GM12878 (cell line): ENCODE measurements around the gene NRG2. TPM values are rescaled to one million over a fixed set of nuclear protein-coding genes. Genes with fewer than 3 reads are reported as not detected.

Experiments
- ATAC-seq: fragments of 200-7000 bp; cut with Tn5 transposase; 3 replicates; pipeline ENCODE4 v1.9.1; 2020; ENCODE audit warnings: mild to moderate bottlenecking, moderate library complexity
- BruUV-seq: library from RNA; stranded (reverse); fragments of 400-500 nt; replicated peaks from 2 replicates; lab custom pipeline; 2021; lab: Mats Ljungman, UMichigan
- CTCF ChIA-PET: fragments of 300-600 bp; sonication (Branson Sonifier 250); formaldehyde crosslinking; extraction: SDS; loops from one replicate; lab custom pipeline; 2021; ENCODE audit warnings: inconsistent platforms; lab: Yijun Ruan, JAX
- POLR2A ChIA-PET: fragments of 350-600 bp; formaldehyde crosslinking; extraction: SDS; loops from one replicate; lab custom pipeline; 2021; ENCODE audit warnings: inconsistent platforms; lab: Charles Lee
- RAD21 ChIA-PET: fragments of 300-600 bp; sonication (Branson Sonifier 250); formaldehyde crosslinking; loops from one replicate; lab custom pipeline; 2023; ENCODE audit warnings: antibody characterized with exemption; ENCODE audit not compliant: unreplicated experiment; lab: Charles Lee
- SMC1A ChIA-PET: fragments of 300-600 bp; sonication (Branson Sonifier 250); formaldehyde crosslinking; loops from one replicate; lab custom pipeline; 2023; ENCODE audit not compliant: unreplicated experiment, uncharacterized antibody; lab: Charles Lee
- DNase-seq: peaks from one replicate; pipeline ENCODE4 v3.0.0-alpha.2; 2011; ENCODE audit warnings: low read depth, low spot score
- FAIRE-seq: peaks from 3 replicates; lab custom pipeline; 2011; peaks lifted over from hg19 to GRCh38; lab: Jason Lieb, UNC
- H2AFZ ChIP-seq: 2 replicates; pipeline ENCODE4 v1.6.0; 2011; ENCODE audit warnings: low read depth, low read length, control low read depth; ENCODE audit not compliant: control insufficient read depth
- H3K27ac ChIP-seq: 2 replicates; pipeline ENCODE4 v1.5.1; 2011; ENCODE audit warnings: control low read depth; ENCODE audit not compliant: control insufficient read depth, insufficient read depth
- H3K27me3 ChIP-seq, 2 experiments: replicated peaks in 1 of 2; 2 replicates each; pipeline versions ENCODE4 v1.6.0 to v1.6.1; 2011; ENCODE audit warnings: low read length in 1 of 2; ENCODE audit not compliant: control insufficient read depth in 2 of 2, insufficient read depth in 2 of 2
- H3K36me3 ChIP-seq, 2 experiments: 2 replicates each; pipeline ENCODE4 v1.5.1; 2011; ENCODE audit warnings: low read length in 1 of 2; ENCODE audit not compliant: control insufficient read depth in 2 of 2, insufficient read depth in 2 of 2
- H3K4me1 ChIP-seq: 2 replicates; pipeline ENCODE4 v1.6.1; 2011; ENCODE audit warnings: mild to moderate bottlenecking, low read length, moderate library complexity, mixed read lengths; ENCODE audit not compliant: control insufficient read depth, insufficient read depth
- H3K4me2 ChIP-seq: 2 replicates; pipeline ENCODE4 v1.6.0; 2011; ENCODE audit warnings: control low read depth; ENCODE audit not compliant: control insufficient read depth, insufficient read depth
- H3K4me3 ChIP-seq: fragments of 200-600 bp; sonication (generic); 2 replicates; pipeline ENCODE4 v1.5.1; 2016
- H3K79me2 ChIP-seq: 2 replicates; pipeline ENCODE4 v1.6.0; 2011; ENCODE audit warnings: low read length; ENCODE audit not compliant: control insufficient read depth, insufficient read depth
- H3K9ac ChIP-seq: 2 replicates; pipeline ENCODE4 v1.8.0; 2011; ENCODE audit warnings: low read length, control low read depth, mixed read lengths; ENCODE audit not compliant: control insufficient read depth, insufficient read depth
- H3K9me3 ChIP-seq: replicated peaks from 3 replicates; pipeline ENCODE4 v1.5.1; 2011; ENCODE audit warnings: mild to moderate bottlenecking, low read length; ENCODE audit not compliant: control insufficient read depth, insufficient read depth
- H4K20me1 ChIP-seq: 2 replicates; pipeline ENCODE4 v1.6.0; 2011; ENCODE audit not compliant: control insufficient read depth, insufficient read depth
- CHD1 ChIP-seq: IDR thresholded peaks from 2 replicates; pipeline ENCODE4 v1.6.1; 2012; ENCODE audit warnings: low read depth, low read length, improper control_type of control experiment
- HDAC6 ChIP-seq: fragments of 200-600 bp; sonication (generic); IDR thresholded peaks from one replicate; pipeline ENCODE4 v1.8.0; 2017; ENCODE audit warnings: antibody characterized with exemption; ENCODE audit not compliant: unreplicated experiment
- HDGF ChIP-seq: fragments of 450-650 bp; IDR thresholded peaks from 2 replicates; pipeline ENCODE4 v1.6.1; 2016; ENCODE audit warnings: antibody characterized with exemption
- IKZF2 ChIP-seq, 2 experiments: fragments of 450-650 bp; IDR thresholded peaks; 2 replicates each; pipeline ENCODE4 v1.6.1; 2017; ENCODE audit warnings: mild to moderate bottlenecking in 2 of 2, moderate library complexity in 2 of 2
- KAT2A ChIP-seq: conservative IDR thresholded peaks from 2 replicates; pipeline ENCODE4 v1.6.1; 2011; ENCODE audit warnings: low read depth, low read length; ENCODE audit not compliant: control insufficient read depth
- MTA3 ChIP-seq: IDR thresholded peaks from 2 replicates; pipeline ENCODE4 v1.6.1; 2012; ENCODE audit warnings: low read length, inconsistent platforms, borderline replicate concordance
- NRF1 ChIP-seq: conservative IDR thresholded peaks from 2 replicates; pipeline ENCODE4 v1.6.1; 2011; ENCODE audit warnings: mild to moderate bottlenecking, low read depth, low read length, improper control_type of control experiment
- POLR2AphosphoS2 ChIP-seq: IDR thresholded peaks from 2 replicates; pipeline ENCODE4 v1.6.1; 2011; ENCODE audit warnings: low read depth, mild to moderate bottlenecking, low read length, improper control_type of control experiment, moderate library complexity
- RAD51 ChIP-seq: fragments of 450-650 bp; IDR thresholded peaks from 2 replicates; pipeline ENCODE4 v1.6.1; 2016; ENCODE audit warnings: moderate library complexity, mild to moderate bottlenecking, inconsistent platforms
- RCOR1 ChIP-seq: conservative IDR thresholded peaks from 2 replicates; pipeline ENCODE4 v1.6.1; 2012; ENCODE audit warnings: low read depth, low read length, improper control_type of control experiment
- YBX1 ChIP-seq: fragments of 450-650 bp; IDR thresholded peaks from 2 replicates; pipeline ENCODE4 v1.6.1; 2016; ENCODE audit warnings: antibody characterized with exemption
- YY1 ChIP-seq: IDR thresholded peaks from 2 replicates; pipeline ENCODE4 v1.6.1; 2011; ENCODE audit warnings: low read depth, mild to moderate bottlenecking, low read length
- WGBS: methylation state at CpG from one replicate; pipeline ENCODE4 v1.1.6; 2016; ENCODE audit warnings: low lambda C conversion rate; ENCODE audit not compliant: insufficient replicate concordance, insufficient coverage; ENCODE audit errors: missing lambda C conversion rate; 5-methylcytosine and 5-hydroxymethylcytosine counted together
- in situ Hi-C: fragments of 300-500 bp; cut with MboI; formaldehyde crosslinking; loops from 9 replicates; pipeline ENCODE4 v1.14.3; 2018; ENCODE audit warnings: mixed read lengths
- intact Hi-C: fragments of 100-400 bp; cut with micrococcal nuclease; formaldehyde crosslinking; loops from one replicate; pipeline ENCODE4 v1.14.2; 2022; ENCODE audit not compliant: unreplicated experiment
- polyA plus RNA-seq, 11 experiments: library from polyadenylated mRNA; depleted of rRNA in 4 of 11; unstranded in 6 of 11; stranded (reverse) in 5 of 11; fragments of >200 nt; fragmentation: Nextera tagmentation in 4 of 11; fragmentation: Illumina TruSeq in 1 of 11; extraction: Ambion mirVana in 4 of 11; extraction: Trizol in 1 of 11; gene quantifications; 1 replicate in 1 of 11; 2 replicates in 10 of 11; pipeline versions ENCODE4 v1.2.1 to v1.2.3, GENCODE V29; 2011 to 2016; ENCODE audit warnings: inconsistent platforms in 2 of 11, missing spikeins in 2 of 11, low read depth in 1 of 11
- total RNA-seq, 4 experiments: library from RNA; depleted of rRNA in 3 of 4; stranded (reverse); fragments of >200 nt in 3 of 4; fragmentation: Illumina TruSeq in 1 of 4; extraction: Trizol in 1 of 4; gene quantifications; 2 replicates each; pipeline versions ENCODE4 v1.2.1 to v1.2.3, GENCODE V29; 2013 to 2021
- TF ChIP-seq, protein P1 (sequence below): fragments of 450-650 bp; IDR thresholded peaks from 2 replicates; pipeline ENCODE4 v1.6.1; 2018; ENCODE audit warnings: mild to moderate bottlenecking, low read depth, moderate library complexity; ENCODE audit not compliant: partially characterized antibody
- TF ChIP-seq, protein P2 (sequence below): fragments of 450-650 bp; IDR thresholded peaks from 2 replicates; pipeline ENCODE4 v1.6.1; 2017; ENCODE audit warnings: low read depth, mild to moderate bottlenecking, moderate library complexity

Gene NRG2
- total and polyA plus RNA-seq, 10 of the 15 experiments (the other 5 are each of a cell fraction or from before 2014, with no cell fraction given): 0.10 to 21.7 (median 9.6) TPM

DNA sequence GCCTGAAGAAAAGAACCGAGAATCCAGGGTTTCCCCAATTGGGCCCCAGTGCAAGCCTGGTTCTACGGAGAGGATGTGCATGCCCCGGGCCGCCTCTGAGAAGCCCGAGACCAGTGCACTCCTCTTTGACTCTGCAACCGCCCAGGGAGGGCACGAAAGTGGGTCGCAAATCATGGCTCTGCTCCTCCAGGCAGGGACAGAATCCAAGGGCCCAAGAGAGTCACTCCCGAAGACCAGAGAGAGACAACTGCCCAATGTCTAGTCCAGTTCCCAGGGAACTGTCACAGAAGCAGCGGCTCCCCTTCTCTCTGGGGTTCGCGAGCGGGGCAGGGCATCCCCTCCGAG is 139.7 kb downstream of the NRG2 start:
- TF ChIP-seq NRF1 (no peak), HDAC6 (no peak), CHD1 (no peak), YY1 (no peak), MTA3 (no peak), YBX1 (no peak), POLR2AphosphoS2 (no peak)
- POLR2A ChIA-PET: no interaction called here
- Histone ChIP-seq H3K27me3 (peaks cover 0 to 13% of the 10 kb centered on the region in 2 experiments; a peak in 2 of 4 replicates), H3K4me3 (no peak overlapping the region), H3K4me2 (no peak overlapping the region; the same call in 1 of the 2 replicates), H3K27ac (no peak overlapping the region), H3K79me2 (no peaks in the 10 kb centered on the region), H3K36me3 (no peaks in the 10 kb centered on the region; a peak in 2 of 4 replicates), H3K4me1 (no peaks in the 10 kb centered on the region; the same call in 1 of the 2 replicates), H2AFZ (no peak overlapping the region), H4K20me1 (no peaks in the 10 kb centered on the region; the same call in none of the 2 replicates), H3K9ac (no peak overlapping the region), H3K9me3 (no peaks in the 10 kb centered on the region)
- RAD21 ChIA-PET: no interaction called here
- in situ Hi-C loops (no loop called here), intact Hi-C loops (loop anchor here (5.0 kb wide), 1 partner anchor 64 kb away; no protein-coding TSS in a partner anchor)
- CTCF ChIA-PET: interaction anchor here (1.2 kb wide), 1 partner anchor 31 kb away, joined by 3 read pairs; no protein-coding TSS in a partner anchor
- DNase-seq: no peak
- FAIRE-seq: no peak
- ATAC-seq: peak; percentile 5
- no TSS peak for BruUV-seq
- 19% methylated on average over 14 of the region's 14 CpGs for WGBS
- SMC1A ChIA-PET: no interaction called here

DNA sequence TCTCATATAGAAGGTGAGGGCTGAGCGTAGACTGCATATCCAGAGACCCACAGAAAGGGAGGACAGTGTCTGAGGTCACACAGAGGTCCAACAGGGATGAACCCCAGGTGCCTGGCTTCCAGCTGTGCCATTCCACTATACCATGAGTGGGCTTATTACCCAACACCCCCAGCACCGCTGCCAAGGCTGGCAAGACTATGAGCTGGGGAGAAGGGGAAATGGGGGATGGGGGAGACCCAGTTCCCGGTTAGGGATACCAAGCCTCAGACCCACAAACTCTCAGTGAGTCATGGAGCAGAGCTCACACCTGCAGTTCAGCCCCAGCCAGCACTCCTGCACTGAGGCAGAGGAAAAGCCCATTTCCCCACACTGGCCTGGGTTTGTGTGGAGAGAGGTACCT is 141.1 kb downstream of the NRG2 start:
- Histone ChIP-seq H3K36me3 (no peaks in the 10 kb centered on the region; a peak in 2 of 4 replicates), H3K27me3 (peaks cover 0 to 13% of the 10 kb centered on the region in 2 experiments; a peak in 2 of 4 replicates), H3K4me2 (no peak overlapping the region), H3K27ac (no peak overlapping the region)
- POLR2A ChIA-PET: no interaction called here
- in situ Hi-C loops (no loop called here), intact Hi-C loops (loop anchor here (5.0 kb wide), 1 partner anchor 65 kb away; no protein-coding TSS in a partner anchor)
- CTCF ChIA-PET: interaction anchor here (1.1 to 2.6 kb wide), 3 partner anchors 53 to 67 kb away, joined by 3 to 17 read pairs (median 3); no protein-coding TSS in a partner anchor
- no TSS peak for BruUV-seq
- DNase-seq: no peak
- TF ChIP-seq RCOR1 (no peak), RAD51 (no peak), IKZF2 (IDR thresholded peaks at IDR 0.05) (no peak), KAT2A (no peak), HDGF (no peak)
- TF ChIP-seq, protein P1, sequence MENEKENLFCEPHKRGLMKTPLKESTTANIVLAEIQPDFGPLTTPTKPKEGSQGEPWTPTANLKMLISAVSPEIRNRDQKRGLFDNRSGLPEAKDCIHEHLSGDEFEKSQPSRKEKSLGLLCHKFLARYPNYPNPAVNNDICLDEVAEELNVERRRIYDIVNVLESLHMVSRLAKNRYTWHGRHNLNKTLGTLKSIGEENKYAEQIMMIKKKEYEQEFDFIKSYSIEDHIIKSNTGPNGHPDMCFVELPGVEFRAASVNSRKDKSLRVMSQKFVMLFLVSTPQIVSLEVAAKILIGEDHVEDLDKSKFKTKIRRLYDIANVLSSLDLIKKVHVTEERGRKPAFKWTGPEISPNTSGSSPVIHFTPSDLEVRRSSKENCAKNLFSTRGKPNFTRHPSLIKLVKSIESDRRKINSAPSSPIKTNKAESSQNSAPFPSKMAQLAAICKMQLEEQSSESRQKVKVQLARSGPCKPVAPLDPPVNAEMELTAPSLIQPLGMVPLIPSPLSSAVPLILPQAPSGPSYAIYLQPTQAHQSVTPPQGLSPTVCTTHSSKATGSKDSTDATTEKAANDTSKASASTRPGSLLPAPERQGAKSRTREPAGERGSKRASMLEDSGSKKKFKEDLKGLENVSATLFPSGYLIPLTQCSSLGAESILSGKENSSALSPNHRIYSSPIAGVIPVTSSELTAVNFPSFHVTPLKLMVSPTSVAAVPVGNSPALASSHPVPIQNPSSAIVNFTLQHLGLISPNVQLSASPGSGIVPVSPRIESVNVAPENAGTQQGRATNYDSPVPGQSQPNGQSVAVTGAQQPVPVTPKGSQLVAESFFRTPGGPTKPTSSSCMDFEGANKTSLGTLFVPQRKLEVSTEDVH: no peak
- TF ChIP-seq, protein P2, sequence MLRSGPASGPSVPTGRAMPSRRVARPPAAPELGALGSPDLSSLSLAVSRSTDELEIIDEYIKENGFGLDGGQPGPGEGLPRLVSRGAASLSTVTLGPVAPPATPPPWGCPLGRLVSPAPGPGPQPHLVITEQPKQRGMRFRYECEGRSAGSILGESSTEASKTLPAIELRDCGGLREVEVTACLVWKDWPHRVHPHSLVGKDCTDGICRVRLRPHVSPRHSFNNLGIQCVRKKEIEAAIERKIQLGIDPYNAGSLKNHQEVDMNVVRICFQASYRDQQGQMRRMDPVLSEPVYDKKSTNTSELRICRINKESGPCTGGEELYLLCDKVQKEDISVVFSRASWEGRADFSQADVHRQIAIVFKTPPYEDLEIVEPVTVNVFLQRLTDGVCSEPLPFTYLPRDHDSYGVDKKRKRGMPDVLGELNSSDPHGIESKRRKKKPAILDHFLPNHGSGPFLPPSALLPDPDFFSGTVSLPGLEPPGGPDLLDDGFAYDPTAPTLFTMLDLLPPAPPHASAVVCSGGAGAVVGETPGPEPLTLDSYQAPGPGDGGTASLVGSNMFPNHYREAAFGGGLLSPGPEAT: no peak
- TF ChIP-seq, all 136 proteins: peak for 0
- FAIRE-seq (no peak), ATAC-seq (no peak)
- no peaks in the 10 kb centered on the region for H3K9me3 ChIP-seq
- no peak overlapping the region for H3K4me3 ChIP-seq
- H3K79me2 ChIP-seq: no peaks in the 10 kb centered on the region
- no peaks in the 10 kb centered on the region; the same call in 1 of the 2 replicates for H3K4me1 ChIP-seq
- SMC1A ChIA-PET: interaction anchor here (0.7 to 1.8 kb wide), 3 partner anchors 9 to 59 kb away, joined by 3 to 5 read pairs (median 3); no protein-coding TSS in a partner anchor
- H2AFZ ChIP-seq: no peak overlapping the region
- H3K9ac ChIP-seq: no peak overlapping the region
- RAD21 ChIA-PET: interaction anchor here (0.6 to 2.6 kb wide), 3 partner anchors 59 to 115 kb away, joined by 3 to 9 read pairs (median 3); no protein-coding TSS in a partner anchor
- 51% methylated on average over 3 of the region's 3 CpGs for WGBS
- no peaks in the 10 kb centered on the region; the same call in none of the 2 replicates for H4K20me1 ChIP-seq
